Measurements from ENCODE around the gene LBH. TPM values are rescaled to one million over a fixed set of nuclear protein-coding genes. Genes with fewer than 3 reads are reported as not detected.

The LBH gene
- total and polyA plus RNA-seq, 9 donors, result 21.4 to 32.9 (median 29.9) TPM

DNA sequence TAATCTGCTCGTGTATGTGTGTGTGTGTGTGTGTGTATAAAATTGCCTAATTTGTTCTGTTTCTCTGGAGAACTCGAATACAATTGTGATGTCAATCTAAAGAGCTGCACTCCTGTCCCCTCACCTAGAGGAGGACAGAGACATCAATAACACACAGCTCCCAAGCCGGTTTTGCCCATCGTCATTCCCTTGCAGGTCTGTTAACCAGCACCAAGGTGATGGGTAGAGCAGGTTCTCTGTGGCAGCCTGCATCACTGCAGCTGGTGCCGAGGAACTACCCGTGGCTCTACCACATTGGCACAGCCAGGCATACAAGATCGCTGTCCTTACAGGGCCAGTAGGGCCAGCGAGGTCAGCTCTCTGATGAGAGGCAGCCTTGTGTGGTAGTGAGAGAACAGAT is 41.0 kb downstream of the LBH start:
- H3K27me3 ChIP-seq (ENCODE audit: control insufficient read depth, insufficient read depth, low read length), result no peaks in the 10 kb centered on the region

DNA sequence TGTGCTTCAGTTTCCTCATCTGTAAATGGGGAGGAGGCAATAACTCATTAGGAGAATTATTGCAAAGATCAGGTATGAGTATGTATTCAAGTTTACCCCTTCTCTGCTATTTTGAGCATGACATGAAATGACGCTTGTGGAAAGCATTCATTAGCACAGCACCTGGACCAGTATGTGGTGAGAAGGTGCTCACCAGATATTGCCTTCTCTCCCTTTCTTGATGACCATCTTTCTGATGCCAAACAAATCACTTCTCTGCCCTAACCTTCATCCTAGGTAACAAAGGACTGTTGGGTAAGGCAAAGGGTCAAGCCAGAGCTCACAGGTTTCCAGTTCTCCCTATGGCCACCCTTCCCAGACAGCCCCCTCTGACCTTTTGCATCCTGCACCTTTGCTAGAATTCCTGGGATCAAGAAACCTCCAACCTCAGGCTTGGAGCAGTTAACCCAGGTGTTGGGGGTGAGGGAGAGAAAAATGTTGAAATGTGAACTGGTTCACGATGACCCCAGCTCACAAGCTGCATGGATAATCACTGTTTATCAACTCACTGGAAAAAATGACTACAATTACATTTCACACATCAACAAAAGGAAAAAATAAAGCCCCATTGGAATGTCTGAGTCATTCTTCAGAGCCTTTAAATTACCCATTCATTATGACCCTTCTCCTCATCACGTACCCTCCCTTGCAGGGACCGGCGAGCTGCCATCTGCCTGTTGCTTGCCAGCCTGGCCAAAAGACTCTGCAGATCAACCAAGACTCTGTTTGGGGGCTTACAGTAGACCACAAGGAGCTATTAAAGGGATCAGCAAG is 41.6 kb downstream of the LBH start:
- H3K4me3 ChIP-seq (ENCODE audit: low read length), result no peak overlapping the region
- H3K27ac ChIP-seq (ENCODE audit: low read length), result no peak overlapping the region
- H3K27me3 ChIP-seq (ENCODE audit: control insufficient read depth, insufficient read depth, low read length), result peaks cover under 1% of the 10 kb centered on the region
- H3K36me3 ChIP-seq (ENCODE audit: control insufficient read depth, insufficient read depth, low read length), result no peaks in the 10 kb centered on the region
- WGBS (ENCODE audit: insufficient coverage), result no CpG with 5 or more reads among the region's 5 CpGs
- peaks cover 3% of the 10 kb centered on the region for H3K4me1 ChIP-seq (ENCODE audit: control insufficient read depth, insufficient read depth, low read length)
- no peaks in the 10 kb centered on the region for H3K9me3 ChIP-seq (replicated peaks; ENCODE audit: control insufficient read depth, low read depth, low read length)
- DNase-seq, result no peak

More for the DNA sequence above, 41.0 kb downstream of the LBH start:
- Histone ChIP-seq H3K4me3 (ENCODE audit: low read length) (no peak overlapping the region), H3K4me1 (ENCODE audit: control insufficient read depth, insufficient read depth, low read length) (peaks cover 3% of the 10 kb centered on the region), H3K9me3 (replicated peaks; ENCODE audit: control insufficient read depth, low read depth, low read length) (no peaks in the 10 kb centered on the region), H3K27ac (ENCODE audit: low read length) (no peak overlapping the region), H3K36me3 (ENCODE audit: control insufficient read depth, insufficient read depth, low read length) (no peaks in the 10 kb centered on the region)
- no peak for DNase-seq
- WGBS (ENCODE audit: insufficient coverage), result 90% methylated on average over 2 of the region's 8 CpGs

DNA sequence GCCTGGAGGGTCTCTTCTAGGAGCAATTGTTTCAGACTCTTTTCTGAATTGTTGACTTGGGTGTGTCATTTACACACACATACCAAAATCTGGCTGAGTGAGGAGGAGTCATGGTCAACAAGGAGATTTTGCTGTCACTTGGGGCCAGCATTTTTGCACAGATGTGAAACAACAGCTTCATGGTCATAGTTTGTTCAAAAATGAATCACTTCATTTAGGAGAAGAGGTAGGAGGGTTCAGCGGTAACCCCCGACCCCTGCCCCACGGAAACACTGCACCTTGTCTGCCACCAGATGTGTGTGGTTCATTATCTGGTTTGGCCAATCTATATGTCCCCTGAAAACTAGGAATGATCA is 42.2 kb downstream of the LBH start:
- no peak overlapping the region for H3K27ac ChIP-seq (ENCODE audit: low read length)
- peaks cover 3% of the 10 kb centered on the region for H3K4me1 ChIP-seq (ENCODE audit: control insufficient read depth, insufficient read depth, low read length)

DNA sequence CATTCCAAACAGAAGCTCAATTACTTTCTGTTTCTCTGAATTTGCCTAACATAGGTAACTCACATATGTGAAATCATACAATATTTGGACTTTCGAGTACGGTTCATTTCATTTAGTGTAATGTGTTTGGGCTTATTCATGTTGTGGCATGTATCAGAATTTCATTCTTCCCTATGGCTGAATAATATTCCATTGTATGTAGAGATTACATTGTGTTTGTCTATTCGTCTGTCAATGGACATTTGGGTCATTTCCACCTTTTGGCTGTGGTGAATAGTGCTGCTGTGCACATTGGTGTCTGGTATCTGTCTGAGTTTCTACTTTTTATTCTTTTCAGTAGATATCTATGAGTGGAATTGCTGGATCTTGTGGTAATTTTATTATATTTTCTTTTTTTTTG is 43.9 kb downstream of the LBH start:
- no peaks in the 10 kb centered on the region for H3K9me3 ChIP-seq (replicated peaks; ENCODE audit: control insufficient read depth, low read depth, low read length)
- H3K4me3 ChIP-seq (ENCODE audit: low read length), result no peak overlapping the region
- H3K27me3 ChIP-seq (ENCODE audit: control insufficient read depth, insufficient read depth, low read length), result peaks cover 2% of the 10 kb centered on the region
- WGBS (ENCODE audit: insufficient coverage), result no CpG with 5 or more reads among the region's 3 CpGs
- no peak for DNase-seq
- no peak overlapping the region for H3K27ac ChIP-seq (ENCODE audit: low read length)
- no peaks in the 10 kb centered on the region for H3K36me3 ChIP-seq (ENCODE audit: control insufficient read depth, insufficient read depth, low read length)
- H3K4me1 ChIP-seq (ENCODE audit: control insufficient read depth, insufficient read depth, low read length), result peaks cover 3% of the 10 kb centered on the region

More for the DNA sequence above, 42.2 kb downstream of the LBH start:
- DNase-seq, result no peak
- Histone ChIP-seq H3K9me3 (replicated peaks; ENCODE audit: control insufficient read depth, low read depth, low read length) (no peaks in the 10 kb centered on the region), H3K36me3 (ENCODE audit: control insufficient read depth, insufficient read depth, low read length) (no peaks in the 10 kb centered on the region), H3K4me3 (ENCODE audit: low read length) (no peak overlapping the region), H3K27me3 (ENCODE audit: control insufficient read depth, insufficient read depth, low read length) (peaks cover 2% of the 10 kb centered on the region)
- no CpG with 5 or more reads among the region's 3 CpGs for WGBS (ENCODE audit: insufficient coverage)

DNA sequence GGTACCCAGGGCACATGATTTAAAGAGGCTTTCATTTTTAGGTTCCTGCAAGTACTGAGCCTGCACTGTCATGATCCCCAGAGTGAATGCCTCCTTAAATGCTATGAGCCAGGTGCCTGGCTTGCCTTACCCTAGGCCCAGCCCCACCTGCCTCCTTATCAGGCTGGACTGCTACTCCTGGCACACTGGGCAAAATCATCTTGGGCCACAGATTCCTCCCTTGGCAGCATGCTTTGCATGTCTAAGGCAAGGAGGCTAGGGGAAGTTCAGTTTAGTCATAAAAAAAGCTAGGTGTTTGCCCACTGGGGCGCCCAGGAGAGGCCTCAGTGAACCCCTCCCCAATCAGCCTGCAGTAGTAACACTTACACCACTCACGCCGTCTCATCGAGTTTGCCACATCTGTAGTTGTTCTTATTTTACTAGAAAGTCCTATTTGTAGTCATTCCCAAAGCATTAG is 45.1 kb downstream of the LBH start:
- no peak overlapping the region for H3K4me3 ChIP-seq (ENCODE audit: low read length)
- no peak overlapping the region for H3K27ac ChIP-seq (ENCODE audit: low read length)
- H3K27me3 ChIP-seq (ENCODE audit: control insufficient read depth, insufficient read depth, low read length), result peaks cover 2% of the 10 kb centered on the region
- DNase-seq, result no peak
- H3K9me3 ChIP-seq (replicated peaks; ENCODE audit: control insufficient read depth, low read depth, low read length), result no peaks in the 10 kb centered on the region
- no peaks in the 10 kb centered on the region for H3K36me3 ChIP-seq (ENCODE audit: control insufficient read depth, insufficient read depth, low read length)
- H3K4me1 ChIP-seq (ENCODE audit: control insufficient read depth, insufficient read depth, low read length), result peaks cover 3% of the 10 kb centered on the region
- WGBS (ENCODE audit: insufficient coverage), result no CpG with 5 or more reads among the region's 4 CpGs

DNA sequence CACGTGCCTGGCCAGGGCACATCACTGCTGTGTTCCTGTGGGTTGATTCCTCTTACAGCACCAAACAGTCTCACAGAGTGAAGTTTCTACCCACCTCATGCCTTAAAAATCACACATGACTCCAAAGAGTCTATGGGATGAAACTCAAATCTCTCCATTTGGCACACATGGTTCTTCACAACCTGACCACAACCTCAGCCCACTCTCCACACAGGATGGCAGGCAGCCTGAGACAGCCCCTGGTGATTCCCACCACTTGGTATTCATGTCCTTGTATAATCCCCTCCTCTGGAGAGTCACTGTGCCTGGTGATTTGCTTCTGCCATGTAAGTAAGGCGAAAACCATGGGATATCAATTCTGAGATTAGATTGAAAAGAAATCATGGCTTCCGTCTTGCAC is 46.2 kb downstream of the LBH start:
- Histone ChIP-seq H3K36me3 (ENCODE audit: control insufficient read depth, insufficient read depth, low read length) (no peaks in the 10 kb centered on the region), H3K27ac (ENCODE audit: low read length) (no peak overlapping the region), H3K4me1 (ENCODE audit: control insufficient read depth, insufficient read depth, low read length) (peaks cover 3% of the 10 kb centered on the region), H3K4me3 (ENCODE audit: low read length) (no peak overlapping the region), H3K9me3 (replicated peaks; ENCODE audit: control insufficient read depth, low read depth, low read length) (no peaks in the 10 kb centered on the region), H3K27me3 (ENCODE audit: control insufficient read depth, insufficient read depth, low read length) (peaks cover 2% of the 10 kb centered on the region)
- no peak for DNase-seq
- WGBS (ENCODE audit: insufficient coverage), result no CpG with 5 or more reads among the region's 3 CpGs

DNA sequence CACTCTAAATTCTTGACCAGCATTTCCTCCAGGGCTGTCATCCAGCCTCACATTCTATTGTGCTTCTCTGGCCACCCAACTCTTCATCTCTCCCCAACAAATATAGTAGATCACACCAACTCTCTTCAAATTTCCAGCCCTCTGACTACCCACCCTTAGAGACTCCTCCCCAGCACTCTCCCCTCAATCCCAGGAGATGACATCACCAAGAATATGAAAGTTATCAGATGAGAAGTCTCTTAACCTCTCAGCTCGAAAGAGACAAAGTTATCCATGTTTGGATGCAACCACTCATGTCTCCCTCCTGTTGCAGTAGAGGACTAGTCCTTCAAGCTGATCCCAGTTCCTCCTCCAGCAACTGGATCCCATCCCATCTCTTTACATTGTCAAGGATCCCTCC is 47.1 kb downstream of the LBH start:
- peaks cover 2% of the 10 kb centered on the region for H3K27me3 ChIP-seq (ENCODE audit: control insufficient read depth, insufficient read depth, low read length)
- H3K27ac ChIP-seq (ENCODE audit: low read length), result no peak overlapping the region
- H3K36me3 ChIP-seq (ENCODE audit: control insufficient read depth, insufficient read depth, low read length), result no peaks in the 10 kb centered on the region
- no peak for DNase-seq
- H3K4me1 ChIP-seq (ENCODE audit: control insufficient read depth, insufficient read depth, low read length), result peaks cover 1% of the 10 kb centered on the region
- 82% methylated on average over 1 of the region's 1 CpG for WGBS (ENCODE audit: insufficient coverage)
- H3K4me3 ChIP-seq (ENCODE audit: low read length), result no peak overlapping the region
- no peaks in the 10 kb centered on the region for H3K9me3 ChIP-seq (replicated peaks; ENCODE audit: control insufficient read depth, low read depth, low read length)

DNA sequence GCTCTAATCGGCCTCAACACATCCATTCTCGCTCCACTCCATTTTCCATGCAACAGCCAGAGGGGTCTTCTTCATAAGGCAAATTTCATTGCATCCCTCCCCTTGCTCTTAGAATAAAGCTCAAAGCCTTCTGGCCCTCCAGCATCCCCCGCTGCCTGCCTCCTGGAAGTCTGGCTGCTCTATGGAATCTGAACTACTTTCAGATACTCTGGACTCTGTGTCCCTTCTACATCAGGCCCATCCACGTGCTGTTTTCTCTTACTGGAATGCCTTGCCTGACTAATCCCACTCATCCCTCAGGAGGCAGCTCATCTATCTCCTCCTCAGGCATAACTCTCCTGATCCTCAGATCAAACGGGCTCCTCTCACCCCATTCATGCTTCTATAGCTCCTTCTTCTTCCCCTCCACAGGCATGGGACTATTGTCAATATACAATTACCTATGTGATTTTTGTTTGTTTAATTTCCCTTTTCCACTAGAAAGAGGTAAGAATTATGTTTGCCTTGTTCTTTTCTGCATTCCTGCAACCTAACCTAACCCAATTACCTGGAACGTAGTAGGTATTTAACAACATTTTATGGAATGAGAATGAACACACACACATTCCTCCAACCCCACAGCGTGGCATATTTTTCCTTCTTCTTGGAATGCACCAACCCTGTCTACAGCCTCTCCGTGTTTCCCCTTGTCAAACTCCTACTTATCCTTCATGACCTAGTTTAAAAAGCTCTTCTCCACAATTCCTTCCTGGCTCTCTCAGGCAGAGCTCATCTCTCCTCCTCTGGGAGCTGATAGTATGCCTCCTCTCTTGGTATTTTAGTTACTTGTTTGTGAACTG is 49.5 kb downstream of the LBH start:
- Histone ChIP-seq H3K4me1 (ENCODE audit: control insufficient read depth, insufficient read depth, low read length) (no peaks in the 10 kb centered on the region), H3K27me3 (ENCODE audit: control insufficient read depth, insufficient read depth, low read length) (peaks cover 2% of the 10 kb centered on the region), H3K9me3 (replicated peaks; ENCODE audit: control insufficient read depth, low read depth, low read length) (no peaks in the 10 kb centered on the region), H3K36me3 (ENCODE audit: control insufficient read depth, insufficient read depth, low read length) (no peaks in the 10 kb centered on the region), H3K4me3 (ENCODE audit: low read length) (no peak overlapping the region), H3K27ac (ENCODE audit: low read length) (no peak overlapping the region)
- 78% methylated on average over 6 of the region's 8 CpGs for WGBS (ENCODE audit: insufficient coverage)
- no peak for DNase-seq

DNA sequence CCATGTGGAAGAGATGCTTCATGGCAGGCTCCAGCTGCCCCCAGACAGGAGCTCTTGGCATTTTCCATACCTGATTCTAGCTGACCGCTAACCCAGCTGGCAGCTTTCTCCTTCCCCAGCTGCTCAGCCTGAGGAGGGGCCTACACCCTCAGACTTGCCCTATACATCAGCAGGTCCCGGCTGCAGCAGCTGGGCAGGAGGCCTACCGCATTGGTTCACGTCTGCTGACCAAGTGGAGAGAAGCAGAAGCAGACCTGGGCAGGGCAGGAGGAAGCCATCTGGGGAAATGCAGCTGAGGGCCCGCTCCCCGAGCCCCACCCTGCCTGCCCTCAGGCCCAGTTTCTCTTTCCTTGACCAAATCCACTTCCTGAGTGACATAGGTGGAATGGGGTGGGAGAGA is 50.7 kb downstream of the LBH start:
- H3K36me3 ChIP-seq (ENCODE audit: control insufficient read depth, insufficient read depth, low read length), result no peaks in the 10 kb centered on the region
- peaks cover 2% of the 10 kb centered on the region for H3K27me3 ChIP-seq (ENCODE audit: control insufficient read depth, insufficient read depth, low read length)
- H3K9me3 ChIP-seq (replicated peaks; ENCODE audit: control insufficient read depth, low read depth, low read length), result no peaks in the 10 kb centered on the region
- no peaks in the 10 kb centered on the region for H3K4me1 ChIP-seq (ENCODE audit: control insufficient read depth, insufficient read depth, low read length)
- no peak for DNase-seq
- H3K27ac ChIP-seq (ENCODE audit: low read length), result no peak overlapping the region
- H3K4me3 ChIP-seq (ENCODE audit: low read length), result no peak overlapping the region
- WGBS (ENCODE audit: insufficient coverage), result 82% methylated on average over 5 of the region's 6 CpGs

DNA sequence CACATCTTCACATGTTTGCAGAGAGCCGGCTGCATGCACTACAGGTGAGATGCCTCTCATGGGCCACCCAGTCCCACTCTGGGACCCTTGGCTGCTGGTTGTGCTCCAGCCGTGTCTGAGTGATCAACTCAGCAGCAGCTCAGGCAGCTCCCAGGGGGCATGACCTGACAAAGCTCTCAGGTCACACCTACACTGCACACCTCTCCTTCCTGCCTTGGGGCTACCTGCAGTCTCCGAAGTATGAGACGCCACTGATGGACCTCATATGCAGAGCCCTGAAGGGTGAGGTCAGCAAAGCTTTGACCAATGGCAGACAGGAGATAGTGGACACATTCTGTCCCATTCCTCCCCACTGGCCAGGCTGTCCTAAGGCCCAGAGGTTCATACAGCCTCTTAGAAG is 51.4 kb downstream of the LBH start:
- no peaks in the 10 kb centered on the region for H3K4me1 ChIP-seq (ENCODE audit: control insufficient read depth, insufficient read depth, low read length)
- no peak overlapping the region for H3K27ac ChIP-seq (ENCODE audit: low read length)
- WGBS (ENCODE audit: insufficient coverage), result 79% methylated on average over 4 of the region's 4 CpGs
- DNase-seq, result no peak
- H3K27me3 ChIP-seq (ENCODE audit: control insufficient read depth, insufficient read depth, low read length), result peaks cover 2% of the 10 kb centered on the region
- no peaks in the 10 kb centered on the region for H3K9me3 ChIP-seq (replicated peaks; ENCODE audit: control insufficient read depth, low read depth, low read length)
- no peak overlapping the region for H3K4me3 ChIP-seq (ENCODE audit: low read length)
- H3K36me3 ChIP-seq (ENCODE audit: control insufficient read depth, insufficient read depth, low read length), result no peaks in the 10 kb centered on the region

Measured in muscle of leg (tissue), 11 donors.